Skeletal muscle tissue (tissue), 4 donors: ENCODE results near the gene PHACTR1. TPM values are rescaled to one million over a fixed set of nuclear protein-coding genes. Genes with fewer than 3 reads are reported as not detected.

Source experiments
- H3K27ac ChIP-seq: one replicate; pipeline ENCODE4 v1.7.0; 2013; ENCODE audit warnings: mild to moderate bottlenecking, low read depth, low read length, inconsistent platforms
- H3K27me3 ChIP-seq, 3 donors: one replicate each; pipeline ENCODE4 v1.7.0; 2013; ENCODE audit warnings: low read length in 3 of 3; ENCODE audit not compliant: control insufficient read depth in 3 of 3, insufficient read depth in 3 of 3
- H3K36me3 ChIP-seq, 3 donors: one replicate each; pipeline ENCODE4 v1.7.0; 2013; ENCODE audit warnings: low read length in 3 of 3; ENCODE audit not compliant: control insufficient read depth in 3 of 3, insufficient read depth in 3 of 3
- H3K4me1 ChIP-seq, 3 donors: one replicate each; pipeline ENCODE4 v1.7.0; 2013; ENCODE audit warnings: low read length in 3 of 3, mild to moderate bottlenecking in 3 of 3; ENCODE audit not compliant: control insufficient read depth in 3 of 3, insufficient read depth in 3 of 3
- H3K4me3 ChIP-seq, 3 donors: one replicate each; pipeline ENCODE4 v1.7.0; 2013; ENCODE audit warnings: low read length in 3 of 3
- H3K9ac ChIP-seq, 3 donors: one replicate each; pipeline ENCODE4 v1.7.0; 2013; ENCODE audit warnings: low read length in 3 of 3, mild to moderate bottlenecking in 3 of 3, moderate library complexity in 2 of 3, low read depth in 1 of 3
- H3K9me3 ChIP-seq, 3 donors: one replicate each; pipeline ENCODE4 v1.7.0; 2013; ENCODE audit warnings: low read length in 3 of 3; ENCODE audit not compliant: control insufficient read depth in 3 of 3
- total RNA-seq: library from RNA; depleted of rRNA; stranded (reverse); fragments of >200 nt; gene quantifications from one replicate; pipeline ENCODE4 v1.2.3, GENCODE V29; 2014
- donor health status: Osteomylitis.

The PHACTR1 gene
- total RNA-seq, 1 donor from 2014 or later = 5.7 TPM

DNA sequence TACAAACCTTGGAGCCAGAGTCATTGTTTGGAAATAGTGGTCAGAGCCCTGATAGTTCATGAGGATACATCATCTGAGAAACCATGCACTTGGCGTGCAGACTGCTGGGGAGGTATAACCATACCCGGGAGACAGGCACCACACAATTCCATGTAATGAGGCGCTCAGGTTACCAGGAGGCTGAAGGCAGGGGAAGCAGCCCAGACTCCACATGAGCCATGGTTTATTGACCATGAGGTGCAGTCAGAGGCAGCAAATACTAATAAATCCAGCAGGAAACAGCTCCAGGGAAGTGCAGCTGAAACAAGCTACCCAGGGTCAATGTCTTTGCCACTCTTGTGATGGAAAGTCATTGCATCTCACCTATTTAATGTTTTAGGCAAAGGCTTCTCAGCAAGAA, 455.7 kb downstream of the PHACTR1 start:
- Histone ChIP-seq H3K27me3 (no peaks in the 10 kb centered on the region), H3K9me3 (no peaks in the 10 kb centered on the region), H3K27ac (no peak overlapping the region), H3K4me3 (no peak overlapping the region), H3K9ac (no peak overlapping the region), H3K4me1 (no peaks in the 10 kb centered on the region), H3K36me3 (no peaks in the 10 kb centered on the region)

DNA sequence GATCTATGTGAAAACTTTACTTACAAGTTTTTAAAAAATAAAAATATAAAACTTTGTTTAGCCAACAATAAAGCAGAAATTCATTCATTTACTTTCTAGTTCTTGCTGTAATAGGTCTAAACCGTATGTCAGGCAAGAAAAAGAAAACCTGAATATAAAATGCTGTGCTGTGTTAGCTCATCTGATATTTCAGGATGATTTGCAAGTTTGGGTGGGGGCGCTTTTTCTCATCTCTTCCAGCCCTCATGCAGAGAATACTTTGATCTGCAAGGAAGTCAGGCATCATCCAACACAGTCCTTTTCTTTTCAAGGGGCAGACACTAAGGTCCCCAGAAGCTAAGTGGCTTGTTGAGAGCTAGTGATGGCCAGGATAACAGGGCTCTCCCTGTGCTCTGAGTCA, 458.5 kb downstream of the PHACTR1 start:
- Histone ChIP-seq H3K4me3 (no peak overlapping the region), H3K36me3 (no peaks in the 10 kb centered on the region), H3K27me3 (no peaks in the 10 kb centered on the region), H3K9me3 (no peaks in the 10 kb centered on the region), H3K27ac (no peak overlapping the region), H3K9ac (no peak overlapping the region), H3K4me1 (no peaks in the 10 kb centered on the region)

DNA sequence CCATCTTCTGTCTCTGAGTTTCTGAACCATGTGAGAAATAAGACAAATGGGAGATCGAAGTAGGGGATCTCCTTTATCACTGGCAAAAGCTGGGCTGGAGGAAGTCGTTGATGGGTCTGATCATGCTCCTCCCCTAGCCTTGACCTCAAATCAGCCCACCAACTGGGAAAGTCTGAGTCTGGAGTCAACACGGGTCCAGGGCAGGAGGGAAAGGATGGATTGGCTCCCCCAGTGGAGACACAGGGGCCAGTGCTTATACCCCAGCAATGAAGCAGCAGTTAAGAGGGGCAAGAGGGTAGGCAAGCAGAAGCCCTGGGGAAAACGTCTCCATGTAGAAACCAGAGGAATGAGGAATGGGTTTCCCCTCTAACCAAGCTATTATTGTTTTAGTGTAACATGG, 459.2 kb downstream of the PHACTR1 start:
- no peaks in the 10 kb centered on the region for H3K9me3 ChIP-seq
- H3K36me3 ChIP-seq = no peaks in the 10 kb centered on the region
- no peaks in the 10 kb centered on the region for H3K27me3 ChIP-seq
- no peaks in the 10 kb centered on the region for H3K4me1 ChIP-seq
- H3K9ac ChIP-seq = no peak overlapping the region
- no peak overlapping the region for H3K4me3 ChIP-seq
- H3K27ac ChIP-seq = no peak overlapping the region

DNA sequence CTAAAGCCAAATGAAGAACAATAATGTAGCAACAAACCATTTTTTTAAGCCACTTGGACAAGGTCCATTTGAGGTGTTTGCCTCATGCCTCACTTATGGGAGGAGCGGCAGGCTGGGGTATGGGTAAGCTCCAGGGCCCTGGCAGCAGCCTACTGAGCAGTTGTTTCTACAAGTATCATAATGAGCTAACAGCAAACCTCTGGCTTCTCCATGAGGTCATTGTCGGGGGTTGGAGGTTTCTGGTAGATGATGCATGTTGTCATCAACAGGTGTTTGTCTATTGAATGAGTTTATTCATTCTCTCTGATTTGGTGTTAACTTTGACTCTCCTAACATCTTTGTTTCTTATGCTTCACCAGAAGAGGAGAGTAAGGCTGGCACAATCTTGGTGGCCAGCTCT, 461.1 kb downstream of the PHACTR1 start:
- H3K4me1 ChIP-seq = no peaks in the 10 kb centered on the region
- no peak overlapping the region for H3K4me3 ChIP-seq
- H3K9ac ChIP-seq = no peak overlapping the region
- H3K9me3 ChIP-seq = no peaks in the 10 kb centered on the region
- no peaks in the 10 kb centered on the region for H3K36me3 ChIP-seq
- no peak overlapping the region for H3K27ac ChIP-seq
- peaks cover 0 to 2% (median 0%) of the 10 kb centered on the region in 3 donors for H3K27me3 ChIP-seq

DNA sequence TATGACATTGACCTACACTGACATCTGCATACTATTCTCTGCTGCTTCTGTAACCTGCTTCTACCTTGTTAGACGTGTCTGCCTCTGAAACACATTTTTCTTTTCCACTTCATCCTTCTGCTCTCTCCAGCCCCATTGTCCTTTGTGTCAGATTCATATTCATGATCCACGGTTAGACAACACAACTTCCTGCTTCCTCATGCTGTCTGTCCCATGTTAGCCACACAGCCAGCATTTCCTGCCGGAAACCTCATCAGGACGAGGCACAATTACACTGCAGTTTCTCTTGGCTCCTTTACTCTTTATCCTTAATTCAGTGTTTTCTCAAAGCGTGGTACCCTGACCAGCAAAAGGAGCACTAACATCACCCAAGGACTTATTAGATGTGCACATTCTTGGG, 461.5 kb downstream of the PHACTR1 start:
- no peaks in the 10 kb centered on the region for H3K36me3 ChIP-seq
- H3K4me3 ChIP-seq = no peak overlapping the region
- no peak overlapping the region for H3K9ac ChIP-seq
- no peaks in the 10 kb centered on the region for H3K9me3 ChIP-seq
- no peak overlapping the region for H3K27ac ChIP-seq
- no peaks in the 10 kb centered on the region for H3K4me1 ChIP-seq
- H3K27me3 ChIP-seq = peaks cover 0 to 2% (median 0%) of the 10 kb centered on the region in 3 donors

DNA sequence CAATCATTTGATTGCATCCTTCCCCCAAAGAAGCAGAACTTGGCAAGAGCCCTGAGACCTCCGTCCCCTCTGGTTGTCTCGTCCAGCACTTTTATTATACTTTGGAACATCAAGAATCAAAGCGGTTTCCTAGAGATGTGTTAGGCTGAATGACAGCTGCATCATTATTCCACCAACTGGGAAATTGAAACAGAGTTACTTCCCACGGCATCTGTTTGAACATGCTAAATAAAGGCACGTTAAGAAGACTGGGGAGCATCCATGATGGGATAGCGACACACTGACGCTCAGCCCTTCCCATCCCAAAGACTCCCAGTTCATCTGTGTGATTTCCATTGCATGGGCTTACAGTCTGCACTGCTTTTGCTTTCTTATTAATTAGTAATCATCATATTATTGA, 464.0 kb downstream of the PHACTR1 start:
- no peaks in the 10 kb centered on the region for H3K9me3 ChIP-seq
- H3K36me3 ChIP-seq = no peaks in the 10 kb centered on the region
- H3K4me1 ChIP-seq = no peaks in the 10 kb centered on the region
- no peak overlapping the region for H3K9ac ChIP-seq
- H3K4me3 ChIP-seq = no peak overlapping the region
- H3K27me3 ChIP-seq = peaks cover 0 to 2% (median 0%) of the 10 kb centered on the region in 3 donors
- no peak overlapping the region for H3K27ac ChIP-seq

DNA sequence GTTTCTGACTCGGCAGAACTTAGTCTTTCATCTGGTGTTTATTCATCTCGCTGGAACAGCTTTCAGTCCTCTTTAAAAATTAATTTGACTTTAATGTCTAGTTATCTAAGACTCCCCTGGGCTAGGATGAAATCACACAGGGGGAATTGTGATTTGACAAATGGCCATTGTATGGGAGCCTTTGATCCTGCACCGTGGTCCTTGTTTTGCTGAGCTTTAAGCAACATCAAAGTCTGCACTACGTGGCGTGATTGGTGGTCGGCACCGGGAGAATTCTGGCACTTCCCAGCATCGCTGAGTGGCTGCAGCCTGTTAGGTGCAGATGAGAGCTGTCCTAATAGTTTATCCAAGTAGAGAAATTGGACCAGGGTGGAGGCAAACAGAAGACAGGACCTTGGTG, 464.8 kb downstream of the PHACTR1 start:
- H3K9ac ChIP-seq = no peak overlapping the region
- no peaks in the 10 kb centered on the region for H3K4me1 ChIP-seq
- H3K9me3 ChIP-seq = no peaks in the 10 kb centered on the region
- H3K27me3 ChIP-seq = peaks cover 0 to 2% (median 0%) of the 10 kb centered on the region in 3 donors
- H3K27ac ChIP-seq = no peak overlapping the region
- H3K36me3 ChIP-seq = no peaks in the 10 kb centered on the region
- no peak overlapping the region for H3K4me3 ChIP-seq

DNA sequence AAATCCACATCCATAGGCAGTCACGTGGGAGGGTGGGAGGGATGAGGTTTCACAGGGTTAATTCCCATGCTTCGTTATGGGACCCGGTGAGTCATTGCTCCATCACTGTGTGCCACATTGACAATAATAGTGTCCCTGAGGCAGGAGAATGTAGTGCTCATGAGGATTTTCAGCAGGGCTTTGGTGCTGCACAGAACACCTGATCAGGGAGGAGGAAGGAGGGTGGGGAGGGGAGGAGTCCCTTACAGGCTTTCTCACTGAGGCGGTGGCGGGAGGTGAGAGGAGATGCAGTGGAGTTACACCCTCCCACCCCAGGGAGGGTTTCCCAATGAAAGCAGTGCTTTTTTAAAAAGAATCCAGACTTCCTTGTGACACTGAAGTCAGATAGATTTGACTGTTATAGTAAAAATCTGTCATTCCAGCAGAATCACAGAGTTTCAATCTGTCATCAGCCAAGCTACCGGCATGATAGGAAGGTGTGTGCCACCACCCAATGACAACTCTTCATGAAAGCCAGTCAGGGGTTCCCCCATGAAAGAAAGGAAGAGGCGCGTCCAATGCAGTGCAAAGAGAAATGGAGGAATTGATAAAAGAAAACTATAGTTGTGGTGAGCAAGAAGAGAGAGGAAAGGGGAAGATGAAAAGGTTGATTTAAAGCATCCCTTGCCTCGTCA, 467.0 kb downstream of the PHACTR1 start:
- no peak overlapping the region for H3K9ac ChIP-seq
- H3K27me3 ChIP-seq = peaks cover 0 to 2% (median 0%) of the 10 kb centered on the region in 3 donors
- H3K4me3 ChIP-seq = no peak overlapping the region
- H3K9me3 ChIP-seq = no peaks in the 10 kb centered on the region
- H3K36me3 ChIP-seq = peaks cover 0 to 2% (median 0%) of the 10 kb centered on the region in 3 donors
- no peaks in the 10 kb centered on the region for H3K4me1 ChIP-seq
- H3K27ac ChIP-seq = no peak overlapping the region

DNA sequence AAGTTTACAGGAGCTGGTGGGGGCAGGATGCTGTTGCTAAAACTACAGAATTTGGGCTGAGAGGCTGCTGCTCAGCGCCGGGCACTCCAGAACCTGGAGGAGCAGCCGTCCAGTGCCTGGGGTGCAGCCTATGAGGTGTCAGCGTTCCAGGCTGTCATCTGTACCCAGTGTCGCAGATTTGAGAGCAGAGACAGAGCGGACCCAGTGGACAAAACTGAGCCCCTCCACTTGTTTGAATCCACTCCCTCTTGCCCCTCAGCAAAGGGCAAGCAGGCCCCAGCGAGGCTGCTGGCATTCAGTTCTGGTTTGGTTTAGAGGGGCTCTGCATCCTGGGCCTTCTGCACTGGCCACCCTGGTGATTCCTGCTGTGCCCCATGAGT, 467.5 kb downstream of the PHACTR1 start:
- Histone ChIP-seq H3K27ac (no peak overlapping the region), H3K4me1 (no peaks in the 10 kb centered on the region), H3K9me3 (no peaks in the 10 kb centered on the region), H3K36me3 (peaks cover 0 to 2% (median 0%) of the 10 kb centered on the region in 3 donors), H3K4me3 (no peak overlapping the region), H3K27me3 (peaks cover 0 to 2% (median 0%) of the 10 kb centered on the region in 3 donors), H3K9ac (no peak overlapping the region)

DNA sequence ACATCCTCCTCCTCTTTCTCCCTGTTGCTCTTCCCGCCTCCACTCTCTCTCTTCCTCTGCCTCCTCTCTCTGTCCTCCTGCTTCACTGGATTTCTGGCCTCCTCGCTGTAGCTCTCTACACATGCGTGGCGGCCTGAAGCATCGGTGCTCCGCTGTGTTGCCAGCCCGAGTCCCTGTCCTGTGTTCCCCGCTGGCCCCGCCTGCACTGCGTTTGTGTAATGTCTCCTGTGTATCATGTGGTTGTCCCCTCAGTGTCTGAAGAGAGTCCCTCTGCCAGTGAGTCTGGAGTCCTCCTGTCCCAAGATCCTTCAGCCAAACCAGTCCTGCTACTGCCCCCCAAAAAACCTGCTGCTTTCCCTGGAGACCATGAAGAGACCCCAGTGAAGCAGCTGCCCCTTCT, 468.0 kb downstream of the PHACTR1 start:
- Histone ChIP-seq H3K9me3 (no peaks in the 10 kb centered on the region), H3K36me3 (peaks cover 0 to 2% (median 0%) of the 10 kb centered on the region in 3 donors), H3K9ac (no peak overlapping the region), H3K4me3 (no peak overlapping the region), H3K27me3 (peaks cover 0 to 2% (median 0%) of the 10 kb centered on the region in 3 donors), H3K4me1 (no peaks in the 10 kb centered on the region), H3K27ac (no peak overlapping the region)
